ENCODE measurements around the gene JAKMIP1.

The JAKMIP1 gene

GRCh38 chr4:6235901-6236640, 35.7 kb upstream of the JAKMIP1 start:
- TF ChIP-seq NFIC (IDR thresholded peaks at IDR 0.05) = no peak
- no peak for TF ChIP-seq RAD21 (IDR thresholded peaks at IDR 0.05; ENCODE audit: low read depth)
- no peak for TF ChIP-seq EP300 (IDR thresholded peaks at IDR 0.05; ENCODE audit: borderline replicate concordance)
- no peak for TF ChIP-seq YY1 (IDR thresholded peaks at IDR 0.05; ENCODE audit: low read depth)
- no peak for TF ChIP-seq MAX (IDR thresholded peaks at IDR 0.05)
- no peak for TF ChIP-seq USF1 (IDR thresholded peaks at IDR 0.05)
- no peak for TF ChIP-seq EGR1 (IDR thresholded peaks at IDR 0.05)
- TF ChIP-seq TCF12 (IDR thresholded peaks at IDR 0.05; ENCODE audit: low read depth) = no peak
- TF ChIP-seq TAF1 (IDR thresholded peaks at IDR 0.05; ENCODE audit: low read depth) = no peak
- no peak for TF ChIP-seq TEAD4 (IDR thresholded peaks at IDR 0.05)
- TF ChIP-seq ZBTB7A (IDR thresholded peaks at IDR 0.05; ENCODE audit: low read depth) = no peak
- no peak for TF ChIP-seq CEBPB (IDR thresholded peaks at IDR 0.05)
- TF ChIP-seq CREB1 (IDR thresholded peaks at IDR 0.05; ENCODE audit: low read depth) = no peak

GRCh38 chr4:6235012-6235411, 34.7 kb upstream of the JAKMIP1 start:
- TF ChIP-seq TCF12 (IDR thresholded peaks at IDR 0.05; ENCODE audit: low read depth) (no peak), FOXM1 (IDR thresholded peaks at IDR 0.05; ENCODE audit: borderline replicate concordance, low read depth) (no peak), TAF1 (IDR thresholded peaks at IDR 0.05; ENCODE audit: low read depth) (no peak), USF1 (IDR thresholded peaks at IDR 0.05) (no peak), CREB1 (IDR thresholded peaks at IDR 0.05; ENCODE audit: low read depth) (no peak), EGR1 (IDR thresholded peaks at IDR 0.05) (no peak), NFIC (IDR thresholded peaks at IDR 0.05) (no peak), ZBTB7A (IDR thresholded peaks at IDR 0.05; ENCODE audit: low read depth) (no peak), MAX (IDR thresholded peaks at IDR 0.05) (no peak), CEBPB (IDR thresholded peaks at IDR 0.05) (no peak), REST (IDR thresholded peaks at IDR 0.05; ENCODE audit: low read depth) (no peak), TEAD4 (IDR thresholded peaks at IDR 0.05) (no peak), EP300 (IDR thresholded peaks at IDR 0.05; ENCODE audit: borderline replicate concordance) (no peak), RAD21 (IDR thresholded peaks at IDR 0.05; ENCODE audit: low read depth) (no peak), YY1 (IDR thresholded peaks at IDR 0.05; ENCODE audit: low read depth) (no peak)

GRCh38 chr4:6233929-6234328, 33.6 kb upstream of the JAKMIP1 start:
- TF ChIP-seq TAF1 (IDR thresholded peaks at IDR 0.05; ENCODE audit: low read depth) = no peak
- no peak for TF ChIP-seq CEBPB (IDR thresholded peaks at IDR 0.05)
- no peak for TF ChIP-seq RAD21 (IDR thresholded peaks at IDR 0.05; ENCODE audit: low read depth)
- no peak for TF ChIP-seq EGR1 (IDR thresholded peaks at IDR 0.05)
- TF ChIP-seq FOXM1 (IDR thresholded peaks at IDR 0.05; ENCODE audit: borderline replicate concordance, low read depth) = no peak
- TF ChIP-seq ZBTB7A (IDR thresholded peaks at IDR 0.05; ENCODE audit: low read depth) = no peak
- TF ChIP-seq REST (IDR thresholded peaks at IDR 0.05; ENCODE audit: low read depth) = no peak
- TF ChIP-seq TCF12 (IDR thresholded peaks at IDR 0.05; ENCODE audit: low read depth) = no peak
- TF ChIP-seq USF1 (IDR thresholded peaks at IDR 0.05) = no peak
- no peak for TF ChIP-seq MAX (IDR thresholded peaks at IDR 0.05)
- TF ChIP-seq NFIC (IDR thresholded peaks at IDR 0.05) = no peak
- TF ChIP-seq TEAD4 (IDR thresholded peaks at IDR 0.05) = no peak
- no peak for TF ChIP-seq CREB1 (IDR thresholded peaks at IDR 0.05; ENCODE audit: low read depth)
- no peak for TF ChIP-seq EP300 (IDR thresholded peaks at IDR 0.05; ENCODE audit: borderline replicate concordance)
- TF ChIP-seq YY1 (IDR thresholded peaks at IDR 0.05; ENCODE audit: low read depth) = no peak

GRCh38 chr4:6232836-6233785, 32.8 kb upstream of the JAKMIP1 start:
- TF ChIP-seq REST (IDR thresholded peaks at IDR 0.05; ENCODE audit: low read depth) = no peak
- TF ChIP-seq NFIC (IDR thresholded peaks at IDR 0.05) = no peak
